ENCODE results near the gene LGMN.

GRCh38 chr14:92726933-92727262 lies 21.5 kb downstream of the LGMN start:
- no peak for TF ChIP-seq CTCF (IDR thresholded peaks at IDR 0.05)
- TF ChIP-seq EP300 (IDR thresholded peaks at IDR 0.05) = no peak

All from tibial nerve (tissue), 4 donors.